ENCODE data around the gene CD200.

- TF ChIP-seq CTCF (conservative IDR thresholded peaks at IDR 0.05; ENCODE audit: low read depth, low read length) (no peak), POLR2A (IDR thresholded peaks at IDR 0.05; ENCODE audit: low read depth, low read length) (no peak), MAZ (IDR thresholded peaks at IDR 0.05; ENCODE audit: borderline replicate concordance, low read depth, low read length) (no peak)
Measured at GRCh38 chr3:112341386-112341785, 8.4 kb downstream of the CD200 start.

All from IMR-90 (cell line).